ENCODE measurements around the gene ADCYAP1R1. TPM values are rescaled to one million over a fixed set of nuclear protein-coding genes. Genes with fewer than 3 reads are reported as not detected.
A peak's percentile ranks its signal among the peaks of the same experiment; 100 is the strongest.

Gene ADCYAP1R1
- total RNA-seq, 1 donor from 2014 or later = not detected

DNA sequence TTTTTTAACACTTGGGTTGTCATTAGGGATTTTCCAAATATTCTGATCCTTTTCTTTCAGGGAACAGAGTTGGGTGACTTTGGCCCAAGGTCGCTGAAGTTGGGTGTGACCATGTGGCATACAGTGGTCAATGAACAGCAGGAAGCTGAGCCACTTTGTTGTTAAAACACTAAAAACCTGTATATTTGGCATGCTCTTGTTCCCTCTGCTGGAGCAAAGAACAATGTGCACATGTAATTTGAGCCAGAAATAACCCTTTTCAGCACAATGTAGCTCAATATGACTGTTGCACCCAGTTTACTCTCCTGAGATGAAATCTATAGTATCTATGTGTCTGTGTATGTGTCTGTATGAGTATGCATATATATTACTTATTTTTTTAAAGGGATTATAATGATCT lies 74.9 kb downstream of the ADCYAP1R1 start:
- no peak for DNase-seq (ENCODE audit: low spot score, unreplicated experiment)
- Mint-ChIP-seq H3K9me3 (ENCODE audit: low read depth) (no peaks in the 10 kb centered on the region), H3K27ac (no peak overlapping the region), H3K4me1 (ENCODE audit: low read depth) (no peaks in the 10 kb centered on the region), H3K36me3 (ENCODE audit: insufficient read depth) (no peaks in the 10 kb centered on the region), H3K4me3 (ENCODE audit: low read depth) (no peak overlapping the region), H3K27me3 (peaks cover 11% of the 10 kb centered on the region)
- TF ChIP-seq, protein P1, sequence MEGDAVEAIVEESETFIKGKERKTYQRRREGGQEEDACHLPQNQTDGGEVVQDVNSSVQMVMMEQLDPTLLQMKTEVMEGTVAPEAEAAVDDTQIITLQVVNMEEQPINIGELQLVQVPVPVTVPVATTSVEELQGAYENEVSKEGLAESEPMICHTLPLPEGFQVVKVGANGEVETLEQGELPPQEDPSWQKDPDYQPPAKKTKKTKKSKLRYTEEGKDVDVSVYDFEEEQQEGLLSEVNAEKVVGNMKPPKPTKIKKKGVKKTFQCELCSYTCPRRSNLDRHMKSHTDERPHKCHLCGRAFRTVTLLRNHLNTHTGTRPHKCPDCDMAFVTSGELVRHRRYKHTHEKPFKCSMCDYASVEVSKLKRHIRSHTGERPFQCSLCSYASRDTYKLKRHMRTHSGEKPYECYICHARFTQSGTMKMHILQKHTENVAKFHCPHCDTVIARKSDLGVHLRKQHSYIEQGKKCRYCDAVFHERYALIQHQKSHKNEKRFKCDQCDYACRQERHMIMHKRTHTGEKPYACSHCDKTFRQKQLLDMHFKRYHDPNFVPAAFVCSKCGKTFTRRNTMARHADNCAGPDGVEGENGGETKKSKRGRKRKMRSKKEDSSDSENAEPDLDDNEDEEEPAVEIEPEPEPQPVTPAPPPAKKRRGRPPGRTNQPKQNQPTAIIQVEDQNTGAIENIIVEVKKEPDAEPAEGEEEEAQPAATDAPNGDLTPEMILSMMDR (IDR thresholded peaks at IDR 0.05; ENCODE audit: unreplicated experiment) = peak; percentile 44

DNA sequence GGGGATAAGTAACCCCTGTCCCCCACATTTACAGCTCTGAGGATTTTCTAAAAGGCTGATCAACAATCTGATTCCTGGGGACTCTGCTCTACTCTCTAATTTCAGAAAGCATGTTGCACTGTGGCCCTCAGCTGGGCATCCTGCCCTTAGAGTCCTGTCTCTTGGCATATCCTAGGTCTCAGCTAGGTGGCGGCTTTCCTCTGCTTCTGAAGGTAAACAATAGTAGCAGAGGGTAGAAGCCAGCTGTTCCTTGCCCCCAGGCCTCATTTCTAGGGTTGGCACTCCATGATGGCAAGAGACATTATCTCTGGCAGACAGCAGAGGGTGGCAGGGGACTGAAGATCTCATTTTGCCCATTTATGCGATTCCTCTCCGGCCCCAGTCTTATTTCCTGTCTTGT lies 77.0 kb downstream of the ADCYAP1R1 start:
- peaks cover 2% of the 10 kb centered on the region for H3K4me1 Mint-ChIP-seq (ENCODE audit: low read depth)
- no peak overlapping the region for H3K27ac Mint-ChIP-seq
- peaks cover 2% of the 10 kb centered on the region for H3K27me3 Mint-ChIP-seq
- no peaks in the 10 kb centered on the region for H3K9me3 Mint-ChIP-seq (ENCODE audit: low read depth)
- H3K36me3 Mint-ChIP-seq (ENCODE audit: insufficient read depth) = no peaks in the 10 kb centered on the region
- TF ChIP-seq, protein P1 (IDR thresholded peaks at IDR 0.05; ENCODE audit: unreplicated experiment) = no peak
- H3K4me3 Mint-ChIP-seq (ENCODE audit: low read depth) = no peak overlapping the region
- no peak for DNase-seq (ENCODE audit: low spot score, unreplicated experiment)

DNA sequence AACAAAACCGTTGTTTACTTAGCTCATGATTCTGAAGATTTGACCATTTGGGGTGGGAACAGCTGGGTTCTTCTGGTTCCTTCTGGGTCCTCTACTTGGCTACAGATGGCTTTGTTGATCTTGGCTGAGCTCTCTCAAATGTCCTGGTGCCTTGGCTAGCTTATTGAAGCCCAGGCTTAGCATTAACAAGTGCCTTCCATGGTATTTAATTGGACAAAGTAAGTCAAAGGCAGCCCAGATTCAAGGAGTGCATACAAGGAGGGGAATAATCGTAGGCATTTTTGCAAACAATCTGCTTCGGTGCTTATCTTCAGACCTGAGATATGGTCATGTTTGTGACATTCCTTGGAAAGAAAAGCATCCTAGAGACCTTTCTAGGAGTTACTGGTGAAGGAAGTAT lies 81.4 kb downstream of the ADCYAP1R1 start:
- Mint-ChIP-seq H3K4me3 (ENCODE audit: low read depth) (no peak overlapping the region), H3K27ac (no peak overlapping the region), H3K36me3 (ENCODE audit: insufficient read depth) (no peaks in the 10 kb centered on the region), H3K4me1 (ENCODE audit: low read depth) (peaks cover 2% of the 10 kb centered on the region), H3K9me3 (ENCODE audit: low read depth) (no peaks in the 10 kb centered on the region), H3K27me3 (peaks cover 6% of the 10 kb centered on the region)
- TF ChIP-seq, protein P1 (IDR thresholded peaks at IDR 0.05; ENCODE audit: unreplicated experiment) = no peak
- no peak for DNase-seq (ENCODE audit: low spot score, unreplicated experiment)

DNA sequence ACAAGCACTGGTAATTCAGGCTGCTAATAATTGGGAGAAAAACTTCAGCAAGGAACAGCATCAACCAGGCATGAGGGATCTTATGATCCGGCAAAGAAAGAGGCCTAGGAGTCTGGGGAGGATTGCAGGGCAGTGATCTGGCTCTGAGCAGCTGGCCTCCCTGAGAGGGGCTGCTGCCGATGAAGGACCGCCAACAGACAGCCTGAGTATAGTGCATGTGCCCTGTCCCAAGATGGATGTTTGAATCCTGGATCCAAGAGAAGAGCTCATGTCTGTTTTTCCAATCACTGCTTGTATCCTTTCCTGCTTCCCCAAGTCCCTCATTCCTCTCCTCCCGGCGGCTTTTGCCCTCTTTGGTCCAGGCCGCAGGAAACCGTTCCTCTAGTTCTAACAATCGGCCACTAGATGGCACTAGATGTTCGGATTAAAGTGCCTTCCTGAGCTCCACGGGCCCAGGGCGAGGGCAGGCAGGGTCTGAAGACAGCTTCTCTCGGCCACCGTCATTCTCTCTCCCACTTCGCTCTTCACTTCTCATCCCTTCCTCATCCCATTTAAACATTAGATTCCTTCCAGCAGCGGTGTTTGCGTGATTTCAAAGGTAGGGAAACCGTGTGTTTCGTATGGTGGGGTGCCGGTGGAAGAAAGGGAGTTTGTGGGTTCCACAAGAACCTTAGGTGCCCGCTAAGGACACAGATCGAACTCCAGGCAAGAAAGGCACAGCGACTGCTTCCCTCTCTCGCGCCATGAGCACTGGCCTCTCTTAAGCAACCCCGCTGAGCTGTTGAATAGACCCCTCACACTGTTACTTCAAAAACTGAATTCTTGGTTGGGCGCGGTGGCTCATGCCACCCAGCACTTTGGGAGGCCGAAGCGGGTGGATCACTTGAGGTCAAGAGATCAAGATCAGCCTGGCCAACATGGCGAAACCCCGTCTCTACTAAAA lies 82.4 kb downstream of the ADCYAP1R1 start:
- Mint-ChIP-seq H3K9me3 (ENCODE audit: low read depth) (no peaks in the 10 kb centered on the region), H3K4me3 (ENCODE audit: low read depth) (peak overlapping the region; percentile 16), H3K27ac (peak overlapping the region; percentile 8), H3K36me3 (ENCODE audit: insufficient read depth) (no peaks in the 10 kb centered on the region), H3K27me3 (peaks cover 6% of the 10 kb centered on the region), H3K4me1 (ENCODE audit: low read depth) (peaks cover 2% of the 10 kb centered on the region)
- DNase-seq (ENCODE audit: low spot score, unreplicated experiment) = peak; percentile 71
- TF ChIP-seq, protein P1 (IDR thresholded peaks at IDR 0.05; ENCODE audit: unreplicated experiment) = peak; percentile 75

DNA sequence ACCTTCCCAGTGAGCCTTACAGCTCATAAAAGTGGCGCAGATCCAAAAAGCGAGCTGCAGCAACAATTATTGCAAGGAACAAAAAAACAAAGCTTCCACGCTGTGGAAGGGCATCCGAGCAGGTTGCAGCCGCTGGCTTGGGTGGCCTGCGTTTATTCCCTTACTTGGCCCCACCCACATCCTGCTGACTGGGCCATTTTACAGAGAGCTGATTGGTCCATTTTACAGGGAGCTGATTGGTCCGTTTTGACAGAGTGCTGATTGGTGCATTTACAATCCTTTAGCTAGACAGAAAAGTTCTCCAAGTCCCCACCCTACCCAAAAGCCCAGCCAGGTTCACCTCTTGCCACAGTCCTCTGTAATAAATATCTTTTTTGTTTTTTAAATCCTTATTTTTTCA lies 85.1 kb downstream of the ADCYAP1R1 start:
- peaks cover 4% of the 10 kb centered on the region for H3K9me3 Mint-ChIP-seq (ENCODE audit: low read depth)
- H3K27me3 Mint-ChIP-seq = peaks cover 23% of the 10 kb centered on the region
- no peak overlapping the region for H3K27ac Mint-ChIP-seq
- no peak overlapping the region for H3K4me3 Mint-ChIP-seq (ENCODE audit: low read depth)
- no peak for DNase-seq (ENCODE audit: low spot score, unreplicated experiment)
- H3K4me1 Mint-ChIP-seq (ENCODE audit: low read depth) = peaks cover 2% of the 10 kb centered on the region
- TF ChIP-seq, protein P1 (IDR thresholded peaks at IDR 0.05; ENCODE audit: unreplicated experiment) = no peak
- H3K36me3 Mint-ChIP-seq (ENCODE audit: insufficient read depth) = no peaks in the 10 kb centered on the region
